OCI-LY7 (cell line): Measurements from ENCODE around the gene SLC13A3. TPM values are rescaled to one million over a fixed set of nuclear protein-coding genes. Genes with fewer than 3 reads are reported as not detected.

ENCODE experiments used
- BruUV-seq: library from RNA; stranded (reverse); fragments of 400-500 nt; replicated peaks from 2 replicates; lab custom pipeline; 2021; lab: Mats Ljungman, UMichigan
- CTCF ChIA-PET: fragments of 300-600 bp; sonication (Branson Sonifier 250); formaldehyde crosslinking; loops from one replicate; lab custom pipeline; 2022; ENCODE audit warnings: antibody characterized with exemption; ENCODE audit not compliant: unreplicated experiment; lab: Charles Lee
- POLR2A ChIA-PET: fragments of 300-600 bp; sonication (Branson Sonifier 250); formaldehyde crosslinking; loops from one replicate; lab custom pipeline; 2022; ENCODE audit warnings: antibody characterized with exemption; lab: Charles Lee
- DNase-seq: peaks from one replicate; pipeline ENCODE4 v3.0.0-alpha.2; 2015; ENCODE audit warnings: low spot score
- H2AFZ ChIP-seq: fragments of 200-600 bp; sonication (generic), shearing (Covaris generic); 2 replicates; pipeline ENCODE4 v1.6.1; 2014; ENCODE audit warnings: mild to moderate bottlenecking, antibody characterized with exemption, low read length, moderate library complexity
- H3K27ac ChIP-seq: fragments of 200-600 bp; sonication (generic); 2 replicates; pipeline ENCODE4 v1.5.1; 2014; ENCODE audit warnings: mixed run types, low read depth, mild to moderate bottlenecking, moderate library complexity, low read length, inconsistent platforms; ENCODE audit not compliant: poor library complexity, severe bottlenecking
- H3K36me3 ChIP-seq: fragments of 200-600 bp; sonication (generic); 2 replicates; pipeline ENCODE4 v1.6.1; 2014; ENCODE audit warnings: mild to moderate bottlenecking, antibody characterized with exemption, low read length, moderate library complexity, mixed read lengths; ENCODE audit not compliant: insufficient read depth
- H3K4me1 ChIP-seq: fragments of 200-600 bp; sonication (generic); 2 replicates; pipeline ENCODE4 v1.5.1; 2014; ENCODE audit warnings: mild to moderate bottlenecking, low read length; ENCODE audit not compliant: insufficient read depth, poor library complexity, severe bottlenecking
- H3K4me2 ChIP-seq: fragments of 200-600 bp; sonication (generic); 2 replicates; pipeline ENCODE4 v1.6.1; 2014; ENCODE audit warnings: mild to moderate bottlenecking, low read length
- H3K4me3 ChIP-seq: fragments of 200-600 bp; sonication (generic); 2 replicates; pipeline ENCODE4 v1.5.1; 2014; ENCODE audit warnings: mild to moderate bottlenecking, low read depth, low read length; ENCODE audit not compliant: poor library complexity, severe bottlenecking
- H3K79me2 ChIP-seq: fragments of 200-600 bp; sonication (generic); 2 replicates; pipeline ENCODE4 v1.6.1; 2016; ENCODE audit warnings: low read depth, mild to moderate bottlenecking, low read length, moderate library complexity, mixed read lengths; ENCODE audit not compliant: insufficient read depth
- H3K9me2 ChIP-seq: fragments of 200-600 bp; sonication (generic); 2 replicates; pipeline ENCODE4 v1.6.1; 2016; ENCODE audit warnings: mild to moderate bottlenecking, low read length, mixed read lengths; ENCODE audit not compliant: insufficient read depth
- H3K9me3 ChIP-seq: fragments of 200-600 bp; sonication (generic); 2 replicates; pipeline ENCODE4 v1.6.1; 2014; ENCODE audit warnings: mild to moderate bottlenecking, mixed run types, low read length, mixed read lengths
- H4K20me1 ChIP-seq: fragments of 200-600 bp; sonication (generic); 2 replicates; pipeline ENCODE4 v1.6.1; 2014; ENCODE audit warnings: mild to moderate bottlenecking, antibody characterized with exemption, low read length, moderate library complexity, mixed read lengths; ENCODE audit not compliant: insufficient read depth
- CTCF ChIP-seq: fragments of 200-600 bp; sonication (generic); conservative IDR thresholded peaks from 2 replicates; pipeline ENCODE4 v1.5.1; 2014; ENCODE audit warnings: mild to moderate bottlenecking, antibody characterized with exemption, low read length, moderate library complexity, mixed read lengths
- EZH2phosphoT487 ChIP-seq: fragments of 200-600 bp; sonication (generic); IDR thresholded peaks from 2 replicates; pipeline ENCODE4 v1.6.1; 2018; ENCODE audit warnings: low read depth, borderline replicate concordance, mild to moderate bottlenecking, mixed run types, antibody characterized with exemption, low read length, moderate library complexity, mixed read lengths
- intact Hi-C: fragments of 100-400 bp; cut with micrococcal nuclease; formaldehyde crosslinking; loops from one replicate; pipeline ENCODE4 v1.10.0; 2022; ENCODE audit not compliant: unreplicated experiment
- total RNA-seq, 2 experiments: library from RNA; depleted of rRNA in 1 of 2; stranded (reverse); fragments of >200 nt in 1 of 2; shearing (Covaris generic) in 1 of 2; gene quantifications; 2 replicates each; pipeline ENCODE4 v1.2.3, GENCODE V29; 2014 to 2022

SLC13A3 gene
- total RNA-seq, 2 experiments from 2014 or later: not detected

DNA sequence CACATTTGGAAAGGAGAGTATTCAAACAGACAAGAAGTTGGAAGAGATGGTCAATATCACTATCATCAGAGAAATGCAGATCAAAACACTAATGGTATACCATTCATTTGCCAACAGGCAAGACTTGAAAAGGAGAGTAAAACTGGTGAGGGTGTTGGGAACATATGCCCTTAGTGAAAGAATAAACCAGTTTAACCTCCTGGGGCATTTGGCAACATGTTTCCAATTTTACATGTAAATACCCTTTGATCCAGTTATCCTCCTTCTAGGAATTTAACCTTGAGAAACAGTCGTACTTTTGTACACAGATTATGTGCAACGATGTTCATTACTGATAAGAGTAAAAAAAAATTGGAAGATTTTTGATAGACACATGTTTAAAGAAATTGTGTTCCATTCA is 66.8 kb downstream of the SLC13A3 start:
- Histone ChIP-seq H4K20me1 (no peaks in the 10 kb centered on the region), H3K9me3 (no peaks in the 10 kb centered on the region), H3K4me2 (no peak overlapping the region), H3K4me3 (no peak overlapping the region), H3K79me2 (no peaks in the 10 kb centered on the region), H3K9me2 (no peaks in the 10 kb centered on the region), H2AFZ (no peak overlapping the region), H3K4me1 (no peaks in the 10 kb centered on the region), H3K36me3 (no peaks in the 10 kb centered on the region), H3K27ac (no peak overlapping the region)
- intact Hi-C loops: no loop called here
- TF ChIP-seq CTCF (no peak), EZH2phosphoT487 (no peak)
- BruUV-seq: no TSS peak
- POLR2A ChIA-PET: no interaction called here
- CTCF ChIA-PET: no interaction called here
- no peak for DNase-seq

- Histone ChIP-seq H2AFZ (no peak overlapping the region), H3K4me1 (no peaks in the 10 kb centered on the region), H3K27ac (no peak overlapping the region), H3K9me3 (no peaks in the 10 kb centered on the region), H3K4me3 (no peak overlapping the region), H3K9me2 (no peaks in the 10 kb centered on the region), H3K79me2 (no peaks in the 10 kb centered on the region), H3K4me2 (no peak overlapping the region), H3K36me3 (no peaks in the 10 kb centered on the region), H4K20me1 (no peaks in the 10 kb centered on the region)
- CTCF ChIA-PET: no interaction called here
- no peak for TF ChIP-seq CTCF
- TF ChIP-seq EZH2phosphoT487: no peak
- BruUV-seq: no TSS peak
- DNase-seq: no peak
- intact Hi-C loops: no loop called here
- POLR2A ChIA-PET: no interaction called here
Observed at GRCh38 chr20:46583411-46584214, 67.6 kb downstream of the SLC13A3 start.

DNA sequence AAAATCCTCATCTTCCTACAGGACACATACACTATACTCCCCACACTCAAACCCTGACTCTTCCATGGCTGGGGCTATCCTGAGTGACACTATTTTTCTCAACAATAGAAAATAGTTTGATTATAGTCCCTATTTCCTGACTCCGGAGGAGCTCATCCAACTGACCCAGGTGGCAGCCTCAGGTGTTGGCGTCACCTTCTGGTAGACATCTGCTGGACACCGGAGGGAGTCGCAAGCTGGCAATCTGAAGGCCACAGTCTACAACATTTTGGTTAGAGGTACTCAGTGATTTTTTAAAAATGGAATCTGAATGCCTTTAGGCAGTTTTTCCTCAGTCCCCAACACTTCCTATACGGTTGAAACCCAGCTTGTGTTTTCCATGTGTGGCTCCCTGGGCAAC is 68.6 kb downstream of the SLC13A3 start:
- H2AFZ ChIP-seq: no peak overlapping the region
- intact Hi-C loops: no loop called here
- no peaks in the 10 kb centered on the region for H4K20me1 ChIP-seq
- H3K27ac ChIP-seq: no peak overlapping the region
- no TSS peak for BruUV-seq
- H3K4me2 ChIP-seq: no peak overlapping the region
- no peaks in the 10 kb centered on the region for H3K36me3 ChIP-seq
- DNase-seq: no peak
- no peaks in the 10 kb centered on the region for H3K9me3 ChIP-seq
- H3K4me3 ChIP-seq: no peak overlapping the region
- ChIA-PET CTCF (no interaction called here), POLR2A (no interaction called here)
- H3K4me1 ChIP-seq: no peaks in the 10 kb centered on the region
- no peaks in the 10 kb centered on the region for H3K79me2 ChIP-seq
- no peaks in the 10 kb centered on the region for H3K9me2 ChIP-seq
- no peak for TF ChIP-seq CTCF
- no peak for TF ChIP-seq EZH2phosphoT487
